ENCODE data around the gene EXD3. TPM values are rescaled to one million over a fixed set of nuclear protein-coding genes. Genes with fewer than 3 reads are reported as not detected.
"Not testable (repeated sequence)": the region's sequence is repeated elsewhere in the genome, so short reads cannot be mapped to it uniquely, and the experiment has no call there.

The EXD3 gene
- polyA plus RNA-seq, 5 donors: 10.9 to 22.0 (median 15.0) TPM

DNA sequence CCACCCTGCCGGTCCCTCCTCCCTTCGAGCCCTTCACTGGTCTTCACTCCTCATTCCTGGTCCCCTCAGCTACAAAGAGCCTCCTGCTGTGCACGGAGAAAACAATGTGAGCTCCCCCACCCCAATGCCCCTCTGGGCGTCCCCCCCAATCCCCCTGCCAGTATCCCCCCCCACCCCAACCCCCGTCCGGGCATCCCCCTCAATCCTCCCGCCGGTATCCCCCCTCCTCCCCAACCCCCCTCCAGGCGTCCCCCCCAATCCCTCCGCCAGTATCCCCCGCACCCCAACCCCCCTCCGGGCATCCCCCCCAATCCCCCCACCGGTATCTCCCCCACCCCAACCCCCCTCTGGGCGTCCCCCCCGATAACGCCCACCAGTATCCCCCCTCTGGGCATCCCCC is 42.8 kb downstream of the EXD3 start:
- DNase-seq: no peak

DNA sequence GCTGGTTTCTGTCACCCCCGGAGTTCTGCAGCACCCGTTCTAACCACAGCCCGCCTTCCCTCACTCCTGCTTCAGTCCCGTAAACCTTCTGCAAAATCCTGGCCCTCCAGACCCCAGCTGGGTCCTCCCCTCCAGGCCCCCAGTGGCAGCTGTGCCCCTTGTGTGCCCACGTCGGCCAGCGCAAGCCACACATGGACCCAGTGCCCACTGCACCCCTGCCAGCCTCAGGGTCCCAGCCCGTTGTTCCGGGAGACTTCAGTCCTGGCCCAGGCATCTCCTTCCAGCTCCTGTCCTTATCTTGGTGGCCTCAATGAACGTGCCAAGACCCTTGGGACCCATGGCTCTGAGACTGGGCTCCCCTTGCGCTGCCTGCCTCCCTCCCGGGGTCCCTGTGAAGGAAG is 43.2 kb downstream of the EXD3 start:
- no peak for DNase-seq

DNA sequence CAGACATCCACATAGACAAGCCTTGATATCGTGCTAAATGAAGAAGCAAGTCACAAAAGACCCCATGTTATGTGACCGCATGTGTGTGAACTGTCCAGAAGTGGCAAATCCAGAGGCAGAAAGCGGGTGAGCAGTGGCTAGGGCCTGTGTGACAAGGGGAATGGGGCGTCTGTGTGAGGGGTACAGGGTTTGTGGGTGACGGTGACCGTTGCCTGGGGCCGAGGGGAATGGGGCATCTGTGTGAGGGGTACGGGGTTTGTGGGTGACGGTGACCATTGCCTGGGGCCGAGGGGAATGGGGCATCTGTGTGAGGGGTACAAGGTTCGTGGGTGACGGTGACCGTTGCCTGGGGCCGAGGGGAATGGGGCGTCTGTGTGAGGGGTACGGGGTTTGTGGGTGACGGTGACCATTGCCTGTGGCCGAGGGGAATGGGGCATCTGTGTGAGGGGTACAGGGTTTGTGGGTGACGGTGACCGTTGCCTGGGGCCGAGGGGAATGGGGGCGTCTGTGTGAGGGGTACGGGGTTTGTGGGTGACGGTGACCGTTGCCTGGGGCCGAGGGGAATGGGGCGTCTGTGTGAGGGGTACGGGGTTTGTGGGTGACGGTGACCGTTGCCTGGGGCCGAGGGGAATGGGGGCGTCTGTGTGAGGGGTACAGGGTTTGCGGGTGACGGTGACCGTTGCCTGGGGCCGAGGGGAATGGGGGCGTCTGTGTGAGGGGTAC is 44.1 kb downstream of the EXD3 start:
- not testable (repeated sequence) for DNase-seq

DNA sequence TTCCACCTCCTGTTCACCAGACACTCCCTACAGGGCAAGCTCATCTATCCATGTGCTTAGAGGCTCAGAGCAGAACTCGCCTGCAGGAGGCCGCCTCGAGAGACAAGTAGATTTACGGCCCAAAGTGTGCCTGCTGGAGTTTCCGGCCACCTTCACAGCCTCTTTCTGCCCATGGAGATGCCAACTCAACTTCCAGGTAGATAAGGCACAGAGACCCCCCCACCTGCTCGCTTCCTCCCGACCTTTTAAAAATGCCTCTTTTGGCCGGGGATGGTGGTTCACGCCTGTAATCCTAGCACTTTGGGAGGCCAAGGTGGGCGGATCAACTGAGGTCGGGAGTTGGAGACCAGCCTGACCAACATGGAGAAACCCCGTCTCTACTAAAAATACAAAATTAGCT is 46.6 kb downstream of the EXD3 start:
- no peak for DNase-seq

DNA sequence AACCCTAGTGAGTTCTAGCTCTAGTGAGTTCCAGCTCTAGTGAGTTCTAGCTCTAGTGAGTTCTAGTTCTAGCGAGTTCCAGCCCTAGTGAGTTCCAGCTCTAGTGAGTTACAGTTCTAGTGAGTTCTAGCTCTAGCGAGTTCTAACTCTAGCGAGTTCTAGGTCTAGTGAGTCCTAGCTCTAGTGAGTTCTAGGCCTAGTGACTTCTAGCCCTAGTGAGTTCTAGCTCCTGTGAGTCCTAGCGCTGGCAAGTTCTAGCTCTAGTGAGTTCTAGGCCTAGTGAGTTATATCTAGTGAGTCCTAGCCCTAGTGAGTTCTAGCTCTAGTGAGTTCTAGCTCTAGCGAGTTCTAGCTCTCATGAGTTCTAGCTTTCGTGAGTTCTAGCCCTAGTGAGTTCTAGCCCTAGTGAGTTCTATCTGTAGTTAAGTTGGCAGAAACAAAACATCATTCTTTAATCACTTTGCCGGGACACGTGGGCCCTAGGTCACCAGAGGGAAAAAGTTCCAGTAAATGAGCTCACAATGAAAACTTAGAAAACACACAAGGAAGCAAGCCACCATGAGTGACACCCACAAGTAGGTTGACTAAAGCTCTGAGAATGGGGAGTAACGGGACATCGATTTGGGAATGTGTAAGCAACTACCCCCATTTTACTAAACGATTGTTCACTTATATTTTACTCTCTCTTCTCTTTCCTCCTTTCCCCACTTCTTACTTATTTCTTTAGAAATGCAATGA is 47.5 kb downstream of the EXD3 start:
- DNase-seq: no peak

DNA sequence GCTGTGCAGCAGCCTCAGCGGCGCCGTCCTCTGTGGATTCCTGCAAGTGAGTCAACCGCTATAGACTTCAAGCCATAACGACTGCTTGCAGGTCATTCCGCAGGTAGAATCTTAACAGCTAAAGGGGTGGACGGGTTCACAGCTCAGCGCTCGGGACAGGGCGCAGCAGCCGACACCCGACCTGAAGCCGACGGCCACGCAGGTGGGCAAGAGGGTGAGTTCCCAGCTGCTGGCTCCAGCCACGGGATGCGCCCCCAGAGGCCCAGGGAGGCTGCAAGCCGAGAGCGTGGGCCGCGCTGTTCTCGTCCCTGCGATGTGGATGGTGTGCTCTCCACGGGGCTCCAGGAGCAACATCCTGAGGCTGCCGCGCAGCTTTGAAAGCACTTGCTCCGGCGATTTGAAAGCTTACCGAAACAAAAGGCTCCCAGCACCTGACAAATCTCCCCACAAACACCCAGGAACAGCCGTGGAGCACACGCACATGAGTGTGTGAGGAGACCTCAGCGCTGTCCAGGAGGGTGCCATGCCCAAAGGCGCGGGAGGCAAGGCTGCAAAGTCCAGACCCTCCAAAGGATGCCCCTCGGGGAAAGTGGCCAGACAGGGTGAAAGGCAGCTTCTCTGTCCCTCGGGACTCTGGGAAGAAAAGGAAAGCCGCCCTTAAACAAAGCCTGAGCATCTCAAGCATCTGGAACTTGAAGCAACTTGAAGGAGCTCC is 48.7 kb downstream of the EXD3 start:
- no peak for DNase-seq

DNA sequence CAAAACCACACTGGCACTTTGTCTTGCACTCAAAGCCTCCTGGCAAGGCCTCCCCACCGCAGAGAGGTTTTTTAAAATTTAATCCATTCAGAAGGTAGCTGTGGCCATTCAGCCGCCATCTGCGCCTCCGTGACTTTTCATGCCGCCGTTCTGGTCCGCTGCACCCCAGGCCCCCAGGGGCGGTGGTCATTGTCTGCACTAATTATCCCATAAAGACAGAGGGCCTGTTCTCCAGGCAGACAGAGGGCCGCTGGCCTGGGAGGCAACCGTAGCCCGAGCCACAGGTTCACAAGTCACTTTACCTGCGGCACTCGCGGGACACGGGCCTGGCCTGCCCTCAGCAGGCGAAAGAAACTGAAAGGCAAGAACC is 49.4 kb downstream of the EXD3 start:
- no peak for DNase-seq

DNA sequence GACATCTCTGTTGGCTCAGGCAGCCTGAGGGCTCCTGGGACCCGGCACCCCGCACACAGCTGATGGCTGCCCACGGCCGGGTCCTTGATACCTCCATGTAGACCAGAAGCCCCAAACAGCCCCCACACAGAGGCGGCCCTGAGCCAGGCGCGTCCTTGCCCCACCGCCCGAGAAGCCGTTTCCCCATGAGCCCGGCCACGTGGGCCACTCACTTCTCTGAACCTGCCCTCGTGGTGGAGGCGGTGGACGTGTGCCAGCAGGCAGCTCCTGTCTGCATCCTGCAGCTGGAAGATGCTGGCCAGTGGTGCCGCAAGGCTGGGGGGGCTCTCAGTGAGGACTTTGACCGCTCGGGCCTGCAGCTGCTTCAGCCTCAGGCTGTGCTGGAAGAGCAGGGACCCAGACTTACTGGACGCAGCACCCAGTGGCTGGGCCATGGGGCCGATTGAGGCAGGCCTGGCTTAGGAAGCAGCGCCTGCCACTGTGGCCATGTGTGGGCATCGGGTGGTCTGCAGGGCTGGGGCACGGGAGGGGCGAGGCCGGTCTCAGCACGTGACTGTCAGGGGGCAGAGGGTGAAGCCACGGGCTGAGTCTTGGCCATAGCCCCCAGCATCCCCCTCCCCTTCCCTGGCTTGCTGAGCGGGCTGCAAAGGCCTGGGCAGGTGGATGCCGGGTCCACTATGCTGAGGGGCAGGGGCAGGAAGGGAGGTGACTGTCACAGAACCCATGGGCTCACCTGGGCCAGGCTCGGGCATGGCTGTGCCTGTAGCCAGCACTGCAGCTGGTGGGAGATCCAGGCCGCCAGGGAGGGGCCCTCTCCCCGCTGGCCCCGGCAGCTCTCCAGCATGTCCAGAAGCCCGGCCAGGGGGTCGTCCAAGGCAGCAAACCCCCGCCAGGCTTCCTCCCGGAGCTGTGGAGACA is 50.0 kb downstream of the EXD3 start:
- DNase-seq: no peak

DNA sequence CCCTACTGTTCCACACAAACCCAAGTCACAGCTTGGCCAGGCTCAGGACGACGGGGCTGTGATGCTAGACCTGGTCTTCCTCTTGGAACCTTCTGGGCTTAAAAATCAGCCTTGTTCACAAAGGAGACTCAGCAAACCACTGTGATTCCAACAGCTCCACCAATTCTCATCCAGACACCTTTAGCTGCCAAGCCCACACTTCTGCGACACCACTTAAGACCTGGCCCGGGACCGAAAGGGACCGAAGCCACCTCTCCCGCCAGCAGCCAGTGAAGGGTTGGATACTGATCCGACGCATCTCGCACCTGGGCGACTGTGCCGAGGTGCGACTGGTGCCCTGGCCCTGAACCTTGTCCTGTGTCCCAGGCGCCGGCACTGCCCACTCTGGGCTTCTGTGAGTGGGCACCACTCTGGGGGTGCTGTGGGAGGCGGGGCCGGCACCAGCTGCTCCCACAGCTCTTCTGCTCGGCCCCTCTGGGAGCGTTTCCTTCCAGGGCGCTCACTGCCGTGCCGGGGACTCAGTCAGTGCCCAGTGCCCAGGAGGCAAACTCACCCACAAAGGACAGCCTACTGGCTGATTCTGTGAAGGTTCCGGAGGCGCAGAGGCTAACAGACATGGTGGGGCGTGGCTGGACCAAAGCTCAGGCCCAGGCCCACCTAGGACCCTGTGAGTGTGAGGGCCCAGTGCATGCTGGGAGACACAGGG is 50.9 kb downstream of the EXD3 start:
- no peak for DNase-seq

DNA sequence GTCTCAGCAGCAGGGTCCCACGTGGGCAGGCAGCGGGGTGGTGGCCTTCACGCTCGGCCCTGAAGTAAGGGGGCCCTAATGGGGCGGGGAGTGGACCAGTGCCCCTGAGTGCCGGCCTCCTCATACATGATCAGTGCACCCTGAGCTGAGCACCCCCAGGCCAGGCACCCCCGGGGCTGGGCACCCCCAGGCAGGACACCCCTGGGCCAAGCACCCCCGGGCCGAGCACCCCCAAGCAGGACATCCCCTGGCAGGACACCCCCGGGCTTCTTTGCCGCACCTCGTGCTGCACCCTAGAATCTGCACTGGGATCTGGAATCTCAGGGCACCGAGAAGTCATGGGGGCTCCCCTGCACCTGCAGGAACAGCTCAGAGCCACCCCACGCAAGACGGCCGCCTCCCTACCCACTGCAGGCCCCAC is 51.4 kb downstream of the EXD3 start:
- no peak for DNase-seq

DNA sequence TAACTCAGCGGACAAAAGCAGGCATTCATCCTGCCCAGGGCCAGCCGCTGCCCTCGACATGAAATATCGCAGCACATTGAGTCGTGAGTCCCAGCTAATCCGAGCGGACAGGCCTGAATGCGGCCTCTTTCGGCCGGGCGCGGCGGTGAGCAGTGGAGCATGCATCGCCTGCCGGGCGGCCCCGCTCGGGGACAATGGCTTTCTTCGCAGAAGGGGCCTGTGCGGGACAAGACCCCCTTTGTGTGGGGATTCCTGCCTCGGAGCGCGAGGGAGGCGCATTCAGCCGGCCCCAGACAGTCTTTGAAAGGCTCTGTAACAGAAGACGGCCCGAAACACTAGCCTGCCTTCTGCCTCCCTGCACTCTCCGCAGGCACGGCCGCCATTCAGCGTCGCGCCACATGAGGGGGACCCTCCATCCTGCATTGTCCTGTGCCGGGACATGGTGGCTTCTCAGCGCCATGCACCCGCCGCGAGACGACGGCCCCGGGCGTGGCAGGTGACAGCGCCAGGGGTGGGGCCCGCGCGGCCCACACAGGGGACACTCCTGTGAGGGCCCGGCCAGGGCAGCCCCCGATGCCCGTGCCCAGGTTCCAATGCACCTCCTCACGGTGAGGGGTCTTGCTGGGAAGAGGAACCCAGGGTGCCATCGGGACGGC is 52.0 kb downstream of the EXD3 start:
- DNase-seq: no peak

DNA sequence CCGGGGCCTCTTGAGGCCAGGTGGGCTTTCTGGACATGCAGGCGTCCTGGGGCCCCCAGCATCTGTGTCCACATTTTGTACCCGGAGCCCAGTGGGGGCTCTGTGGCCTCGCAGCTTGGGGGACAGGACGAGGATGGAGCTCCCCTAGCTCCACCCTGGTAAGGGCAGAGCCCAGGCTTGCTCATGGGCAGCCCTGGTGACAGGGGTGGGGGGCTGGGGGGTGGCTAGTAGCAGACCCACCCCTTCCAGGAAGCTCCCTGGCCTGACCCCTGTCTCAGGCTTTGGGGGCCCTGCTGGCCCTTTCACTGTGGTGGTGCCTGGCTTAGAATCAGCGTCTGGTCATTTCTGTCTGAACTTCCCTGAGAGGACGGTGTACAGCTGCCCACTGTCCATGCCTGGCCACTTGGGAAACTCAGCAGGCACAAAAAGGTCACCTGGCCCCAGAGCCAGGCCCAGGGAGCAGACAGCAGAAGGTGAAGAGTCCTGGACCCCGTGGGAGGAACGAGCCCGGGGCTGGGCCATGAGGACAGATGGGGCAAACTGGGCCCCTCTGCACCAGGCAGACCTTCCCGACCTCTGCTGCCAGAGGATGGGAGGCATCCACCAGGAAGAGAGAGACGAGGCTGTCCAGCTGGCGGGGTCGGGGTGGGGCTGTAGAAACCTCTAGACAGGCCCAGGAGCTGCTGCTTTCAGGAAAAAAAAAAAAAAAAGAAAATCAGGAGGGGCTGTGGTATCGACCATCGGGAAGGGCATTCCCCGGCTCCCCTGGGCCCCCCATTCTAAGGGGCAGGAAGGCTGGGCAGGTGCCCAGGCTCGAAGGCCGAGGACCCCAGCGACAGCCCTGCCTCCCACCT is 52.8 kb downstream of the EXD3 start:
- DNase-seq: no peak

DNA sequence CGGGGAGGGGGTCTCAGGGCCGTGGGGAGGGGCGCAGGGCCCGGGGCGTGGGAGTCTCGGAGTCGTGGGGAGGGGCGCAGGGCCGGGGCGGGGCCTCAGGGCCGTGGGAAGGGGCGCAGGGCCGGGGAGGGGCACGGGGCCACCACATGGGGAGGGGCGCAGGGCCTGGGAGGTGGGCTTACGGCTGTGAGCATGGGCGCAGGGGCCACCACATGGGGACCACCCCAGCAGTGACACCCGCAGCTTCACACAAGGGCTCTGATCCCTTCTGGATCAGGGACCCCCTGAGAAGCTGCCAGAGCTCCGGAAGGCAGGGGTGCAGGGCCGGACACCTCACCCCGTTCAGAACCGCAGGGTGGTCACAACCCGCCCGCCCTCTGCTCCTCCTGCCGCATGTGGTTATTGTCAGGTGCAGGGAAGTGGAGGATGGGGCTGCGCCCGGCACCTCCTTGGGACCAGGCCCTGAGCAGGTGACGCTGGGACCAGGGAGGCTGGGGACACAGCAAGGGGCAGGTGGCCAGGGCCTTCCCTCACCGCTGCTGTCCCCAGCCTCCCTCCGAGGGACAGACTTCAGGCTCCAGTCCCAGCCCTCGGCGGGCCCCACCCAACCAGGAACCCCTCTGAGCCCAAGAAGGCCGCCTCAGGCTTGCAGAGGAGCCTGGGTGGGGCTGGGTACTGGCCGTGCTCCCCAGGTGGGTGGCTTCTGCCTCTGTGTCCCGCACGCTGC is 53.7 kb downstream of the EXD3 start:
- DNase-seq: no peak

DNA sequence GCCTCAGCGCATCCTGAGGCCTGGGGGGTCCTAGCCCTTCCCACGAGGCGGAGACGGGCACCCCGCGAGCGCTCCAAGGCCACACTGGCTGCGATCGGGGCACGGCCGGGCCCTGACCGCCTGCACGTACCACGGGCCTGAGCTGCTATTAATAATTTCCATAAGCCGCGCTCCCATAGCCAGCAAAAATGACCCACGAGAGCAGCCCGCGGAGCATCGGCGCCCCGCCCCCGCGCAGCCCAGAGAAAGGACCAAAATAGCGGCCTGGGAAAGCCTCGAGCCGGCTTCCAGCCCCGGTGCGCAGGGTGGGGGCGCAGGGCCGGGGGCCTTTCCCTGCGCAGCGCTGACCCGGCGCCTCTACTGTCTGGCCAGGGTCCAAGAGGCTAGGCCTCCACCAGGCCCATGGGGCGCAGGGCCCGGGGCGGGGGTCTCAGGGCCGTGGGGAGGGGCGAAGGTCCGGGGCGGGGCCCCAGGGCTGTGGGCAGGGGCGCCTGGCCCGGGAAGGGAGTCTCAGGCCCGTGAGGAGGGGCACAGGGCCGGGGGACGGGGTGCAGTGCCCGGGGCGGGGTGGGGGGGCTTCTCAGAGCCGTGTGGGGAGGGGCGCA is 54.4 kb downstream of the EXD3 start:
- DNase-seq: no peak

DNA sequence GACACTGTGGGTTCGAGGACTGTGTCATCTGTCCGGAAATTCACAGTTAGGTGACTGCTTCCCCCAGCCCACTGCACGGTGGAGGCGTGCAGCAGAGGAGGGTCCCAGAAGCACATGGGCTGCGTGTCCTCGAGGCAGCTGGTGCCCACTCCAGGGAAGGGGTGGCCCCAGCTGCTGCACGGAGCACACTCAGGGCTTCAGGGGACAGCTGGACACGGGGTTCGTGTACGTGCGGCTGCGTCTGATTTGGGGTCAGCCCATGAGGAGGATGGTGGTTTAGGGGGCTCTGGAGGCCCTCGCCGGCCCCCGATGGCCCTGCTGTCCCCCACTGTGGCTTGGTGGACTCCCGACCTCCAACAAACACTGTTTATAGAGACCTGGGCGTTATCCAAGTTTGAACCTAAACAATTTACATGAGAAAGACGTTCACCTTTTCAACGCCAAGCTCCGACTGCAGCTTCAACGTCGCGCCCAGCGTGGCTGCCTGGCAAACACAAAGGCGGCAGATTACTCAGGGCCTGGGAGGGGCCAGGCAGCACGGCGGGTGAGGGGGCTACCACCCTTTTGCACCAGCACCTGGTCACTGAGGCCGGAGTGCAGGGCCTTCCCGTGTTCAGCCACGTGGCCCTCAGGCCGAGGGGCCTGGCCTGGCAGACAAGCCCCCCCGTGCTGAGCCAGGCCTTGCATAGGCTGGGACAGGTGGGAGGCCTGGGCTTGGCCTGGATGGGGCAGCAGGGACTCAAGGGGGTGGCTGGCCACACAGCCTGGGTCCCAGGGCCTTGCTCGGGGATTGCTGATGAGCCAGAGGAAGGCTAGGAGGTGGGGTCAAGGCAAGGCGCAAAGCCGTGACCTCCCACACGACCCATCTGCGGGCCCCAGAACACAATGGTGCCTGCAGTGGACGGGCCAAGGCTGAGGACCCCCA is 55.2 kb downstream of the EXD3 start:
- no peak for DNase-seq

DNA sequence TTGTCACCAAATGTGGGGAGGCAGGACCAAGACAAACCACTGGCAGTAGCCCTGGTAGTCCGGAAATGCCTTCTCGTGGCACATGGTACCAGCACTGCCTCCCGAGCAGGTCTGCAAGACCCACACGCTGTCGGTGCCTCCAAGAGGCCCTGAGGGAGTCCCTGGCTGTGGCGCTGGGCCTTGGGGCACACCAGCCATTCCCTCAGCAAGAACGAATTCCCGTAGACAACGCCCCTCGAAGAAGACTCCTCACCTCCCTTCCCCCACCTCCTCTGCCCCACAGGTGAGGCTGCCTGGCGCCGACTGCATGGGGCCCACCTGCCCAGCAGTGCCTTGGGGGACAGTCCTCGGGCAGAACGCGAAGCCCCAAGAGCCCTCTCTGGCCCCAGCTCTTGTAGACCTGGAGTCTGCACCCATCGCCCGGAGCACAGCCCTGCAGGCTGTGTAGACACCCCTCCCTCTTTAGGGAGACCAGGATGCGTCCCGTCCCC is 56.0 kb downstream of the EXD3 start:
- DNase-seq: no peak

DNA sequence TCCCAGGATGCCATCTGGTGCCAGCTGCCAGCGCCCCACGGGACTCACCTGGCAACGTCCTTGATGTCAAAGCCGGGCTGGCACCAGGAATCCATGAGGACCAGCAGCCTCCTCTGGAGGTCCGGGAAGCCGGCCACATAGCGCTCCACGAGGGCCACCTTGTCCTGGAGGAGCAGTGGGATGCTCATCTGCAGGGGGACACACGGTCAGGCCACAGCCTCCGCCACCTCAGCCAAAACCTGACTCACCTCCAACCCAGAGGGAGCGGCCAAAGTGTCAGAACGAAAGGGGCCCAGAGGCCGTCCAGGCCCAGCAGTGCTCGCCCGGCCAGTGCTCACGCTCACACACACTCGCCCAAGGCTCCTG is 56.5 kb downstream of the EXD3 start:
- no peak for DNase-seq
